Nephron progenitor cell (in vitro differentiated cells): ENCODE data around the gene ZBTB47.

Source experiments
- DNase-seq: peaks from one replicate; pipeline ENCODE4 v3.0.0; 2021
- H3K27ac Mint-ChIP-seq: 2 replicates; pipeline ENCODE4 v1.8.0; 2021; ENCODE audit warnings: mild to moderate bottlenecking, moderate library complexity, mixed read lengths
- H3K27me3 Mint-ChIP-seq: 2 replicates; pipeline ENCODE4 v1.8.0; 2021; ENCODE audit warnings: mild to moderate bottlenecking, low read depth, mixed read lengths; ENCODE audit not compliant: poor library complexity
- H3K36me3 Mint-ChIP-seq: 2 replicates; pipeline ENCODE4 v1.8.0; 2021; ENCODE audit warnings: low read depth, mixed read lengths
- H3K4me1 Mint-ChIP-seq: 2 replicates; pipeline ENCODE4 v1.8.0; 2021; ENCODE audit warnings: mixed read lengths
- H3K4me3 Mint-ChIP-seq: 2 replicates; pipeline ENCODE4 v1.8.0; 2021; ENCODE audit warnings: mild to moderate bottlenecking, moderate library complexity, mixed read lengths
- H3K9me3 Mint-ChIP-seq: 2 replicates; pipeline ENCODE4 v1.8.0; 2021; ENCODE audit warnings: mild to moderate bottlenecking, moderate library complexity, mixed read lengths
- CTCF ChIP-seq: fragments of 200-600 bp; sonication (generic); IDR thresholded peaks from 2 replicates; pipeline ENCODE4 v1.5.0; 2021; ENCODE audit warnings: antibody characterized with exemption

ZBTB47 gene

GRCh38 chr3:42682301-42683070 lies 29.0 kb downstream of the ZBTB47 start:
- no peak for TF ChIP-seq CTCF
- Mint-ChIP-seq H3K36me3 (no peaks in the 10 kb centered on the region), H3K4me1 (no peaks in the 10 kb centered on the region), H3K27me3 (peaks cover 8% of the 10 kb centered on the region), H3K27ac (no peak overlapping the region), H3K9me3 (peaks cover 13% of the 10 kb centered on the region), H3K4me3 (no peak overlapping the region)
- no peak for DNase-seq

GRCh38 chr3:42683875-42684598 lies 30.5 kb downstream of the ZBTB47 start:
- H3K9me3 Mint-ChIP-seq = peaks cover under 1% of the 10 kb centered on the region
- no peaks in the 10 kb centered on the region for H3K4me1 Mint-ChIP-seq
- no peak overlapping the region for H3K4me3 Mint-ChIP-seq
- no peaks in the 10 kb centered on the region for H3K36me3 Mint-ChIP-seq
- no peak for DNase-seq
- H3K27ac Mint-ChIP-seq = no peak overlapping the region
- TF ChIP-seq CTCF = no peak
- H3K27me3 Mint-ChIP-seq = peaks cover 8% of the 10 kb centered on the region

GRCh38 chr3:42684632-42685362 lies 31.3 kb downstream of the ZBTB47 start:
- Mint-ChIP-seq H3K4me1 (no peaks in the 10 kb centered on the region), H3K27me3 (peaks cover 14% of the 10 kb centered on the region), H3K9me3 (no peaks in the 10 kb centered on the region), H3K36me3 (no peaks in the 10 kb centered on the region), H3K27ac (no peak overlapping the region), H3K4me3 (no peak overlapping the region)
- DNase-seq = no peak
- TF ChIP-seq CTCF = no peak

- no peak for DNase-seq
- Mint-ChIP-seq H3K4me3 (no peak within 1 kb of the TSS), H3K27ac (no peak within 1 kb of the TSS), H3K4me1 (no peaks in the 10 kb centered on the region), H3K36me3 (no peaks in the 10 kb centered on the region), H3K27me3 (peaks cover 15% of the 10 kb centered on the region), H3K9me3 (no peaks in the 10 kb centered on the region)
- TF ChIP-seq CTCF = no peak
Measured at GRCh38 chr3:42685363-42685881, 31.9 kb downstream of the ZBTB47 start, which contains the start of gene KLHL40. Gene KLHL40 (plus strand): TSS chr3:42685537. CDS start chr3:42685619, 82 bp downstream.

GRCh38 chr3:42685891-42686820 lies 32.7 kb downstream of the ZBTB47 start:
- Mint-ChIP-seq H3K9me3 (no peaks in the 10 kb centered on the region), H3K4me1 (no peaks in the 10 kb centered on the region), H3K27me3 (peaks cover 15% of the 10 kb centered on the region), H3K27ac (no peak overlapping the region), H3K4me3 (no peak overlapping the region), H3K36me3 (no peaks in the 10 kb centered on the region)
- no peak for TF ChIP-seq CTCF
- no peak for DNase-seq
